HepG2 (cell line): ENCODE results near the gene BPIFB6. TPM values are rescaled to one million over a fixed set of nuclear protein-coding genes. Genes with fewer than 3 reads are reported as not detected.

Source experiments
- ATAC-seq: fragments of 200-7000 bp; cut with Tn5 transposase; 3 replicates; pipeline ENCODE4 v1.9.1; 2020; ENCODE audit warnings: mild to moderate bottlenecking, moderate library complexity
- BruUV-seq: library from RNA; stranded (reverse); fragments of 400-500 nt; replicated peaks from 2 replicates; lab custom pipeline; 2021; lab: Mats Ljungman, UMichigan
- CTCF ChIA-PET: fragments of 300-600 bp; formaldehyde crosslinking; extraction: SDS; loops from one replicate; lab custom pipeline; 2021; ENCODE audit warnings: low total read pairs, inconsistent platforms, low intra/inter-chr PET ratio; lab: Yijun Ruan, JAX
- POLR2A ChIA-PET: fragments of 350-600 bp; sonication (Branson Sonifier 250); formaldehyde crosslinking; loops from one replicate; lab custom pipeline; 2020; ENCODE audit warnings: antibody characterized with exemption, inconsistent platforms; lab: Yijun Ruan, JAX
- DNase-seq: peaks from one replicate; pipeline ENCODE4 v3.0.0-alpha.2; 2015; ENCODE audit warnings: low spot score
- FAIRE-seq: peaks from 3 replicates; lab custom pipeline; 2011; peaks lifted over from hg19 to GRCh38; lab: Jason Lieb, UNC
- H2AFZ ChIP-seq: one replicate; pipeline ENCODE4 v1.6.1; 2011; ENCODE audit warnings: low read length, inconsistent platforms
- H3K27ac ChIP-seq: fragments of 300-600 bp; 3 replicates; pipeline ENCODE4 v1.8.0; 2011; ENCODE audit warnings: mixed run types, mild to moderate bottlenecking, mixed read lengths, low read length, inconsistent platforms; ENCODE audit not compliant: insufficient read depth; ENCODE audit errors: extremely low read length
- H3K27me3 ChIP-seq, 2 experiments: fragments of 200-600 bp in 1 of 2; 2 replicates in 1 of 2; 3 replicates in 1 of 2; pipeline versions ENCODE4 v1.6.0 to v1.8.0; 2011; ENCODE audit warnings: low read length in 2 of 2, mild to moderate bottlenecking in 2 of 2, moderate library complexity in 2 of 2, inconsistent platforms in 1 of 2; ENCODE audit not compliant: insufficient read depth in 2 of 2, control insufficient read depth in 1 of 2
- H3K36me3 ChIP-seq, 2 experiments: fragments of 200-600 bp in 1 of 2; replicated peaks in 1 of 2; 2 replicates in 1 of 2; 3 replicates in 1 of 2; pipeline versions ENCODE4 v1.5.1 to v1.8.0; 2011; ENCODE audit warnings: low read length in 2 of 2, inconsistent platforms in 1 of 2; ENCODE audit not compliant: insufficient read depth in 2 of 2, control insufficient read depth in 1 of 2
- H3K4me1 ChIP-seq: 2 replicates; pipeline ENCODE4 v1.5.1; 2012; ENCODE audit warnings: low read length, inconsistent platforms; ENCODE audit not compliant: insufficient read depth
- H3K4me2 ChIP-seq: 2 replicates; pipeline ENCODE4 v1.6.0; 2011; ENCODE audit warnings: low read depth, low read length, inconsistent platforms
- H3K4me3 ChIP-seq, 3 experiments: fragments of 200-600 bp in 1 of 3; sonication (generic), shearing (Covaris generic) in 1 of 3; replicated peaks in 1 of 3; 2 replicates each; pipeline ENCODE4 v1.5.1; 2011 to 2016; ENCODE audit warnings: low read length in 3 of 3, inconsistent platforms in 2 of 3, low read depth in 2 of 3, mild to moderate bottlenecking in 2 of 3, control low read depth in 1 of 3, mixed read lengths in 1 of 3; ENCODE audit not compliant: insufficient read depth in 1 of 3
- H3K79me2 ChIP-seq: one replicate; pipeline ENCODE4 v1.6.1; 2011; ENCODE audit warnings: low read length, inconsistent platforms; ENCODE audit not compliant: insufficient read depth
- H3K9ac ChIP-seq: 2 replicates; pipeline ENCODE4 v1.6.0; 2011; ENCODE audit warnings: mild to moderate bottlenecking, low read depth, low read length, inconsistent platforms; ENCODE audit not compliant: insufficient read depth
- H3K9me3 ChIP-seq: 2 replicates; pipeline ENCODE4 v1.5.1; 2012; ENCODE audit warnings: mild to moderate bottlenecking, low read length
- H4K20me1 ChIP-seq: 2 replicates; pipeline ENCODE4 v1.6.0; 2011; ENCODE audit warnings: inconsistent platforms, mild to moderate bottlenecking, low read length, moderate library complexity; ENCODE audit not compliant: insufficient read depth
- CEBPZ ChIP-seq: IDR thresholded peaks from 2 replicates; pipeline ENCODE4 v1.6.1; 2012; ENCODE audit warnings: low read length, improper control_type of control experiment
- CREM ChIP-seq, 2 experiments: sonication (generic) in 1 of 2; formaldehyde crosslinking in 1 of 2; IDR thresholded peaks; 2 replicates each; pipeline versions ENCODE4 v1.4.0 to v1.6.1; 2016 to 2020; ENCODE audit warnings: antibody characterized with exemption in 1 of 2, mild to moderate bottlenecking in 1 of 2, missing genetic modification reagents in 1 of 2
- FUBP1 ChIP-seq: sonication (generic); formaldehyde crosslinking; IDR thresholded peaks from 2 replicates; pipeline ENCODE4 v1.5.1; 2020; ENCODE audit warnings: missing genetic modification reagents, mild to moderate bottlenecking, borderline replicate concordance
- KDM4B ChIP-seq: sonication (generic); formaldehyde crosslinking; IDR thresholded peaks from 2 replicates; pipeline ENCODE4 v1.4.0; 2020; ENCODE audit warnings: missing genetic modification reagents
- NR2F2 ChIP-seq: IDR thresholded peaks from 2 replicates; pipeline ENCODE4 v1.6.1; 2012; ENCODE audit warnings: low read depth, inconsistent platforms, borderline replicate concordance
- SKI ChIP-seq: fragments of 450-650 bp; IDR thresholded peaks from one replicate; pipeline ENCODE4 v1.6.1; 2018; ENCODE audit warnings: mild to moderate bottlenecking; ENCODE audit not compliant: partially characterized antibody
- ZNF205 ChIP-seq: IDR thresholded peaks from 2 replicates; pipeline ENCODE4 v1.6.1; 2018; ENCODE audit warnings: missing biosample characterization, missing genetic modification reagents
- ZNF629 ChIP-seq: sonication (generic); formaldehyde crosslinking; conservative IDR thresholded peaks from 2 replicates; pipeline ENCODE4 v1.5.0; 2020; ENCODE audit warnings: missing genetic modification reagents
- ZNF770 ChIP-seq: sonication (generic); formaldehyde crosslinking; IDR thresholded peaks from 2 replicates; pipeline ENCODE4 v1.5.0; 2020; ENCODE audit warnings: mild to moderate bottlenecking, missing genetic modification reagents
- WGBS: methylation state at CpG from one replicate; pipeline ENCODE4 v1.1.6; 2017; ENCODE audit warnings: low lambda C conversion rate; 5-methylcytosine and 5-hydroxymethylcytosine counted together
- in situ Hi-C: cut with HindIII; loops from 2 replicates; pipeline ENCODE4 v1.10.0; 2017; ENCODE audit warnings: low pct_unique_long_range_greater_than_20kb; ENCODE audit not compliant: extremely low pct_ligation_motif_present
- intact Hi-C: fragments of 100-400 bp; cut with micrococcal nuclease; formaldehyde crosslinking; loops from one replicate; pipeline ENCODE4 v1.10.0; 2022; ENCODE audit not compliant: unreplicated experiment
- polyA plus RNA-seq, 8 experiments: library from polyadenylated mRNA; depleted of rRNA in 3 of 8; stranded (reverse) in 7 of 8; unstranded in 1 of 8; fragments of >200 nt; fragmentation: Illumina TruSeq in 4 of 8; extraction: Trizol in 4 of 8; gene quantifications; 2 replicates each; pipeline versions ENCODE4 v1.2.1 to v1.2.3, GENCODE V29; 2011 to 2016; ENCODE audit warnings: low read depth in 4 of 8, missing spikeins in 1 of 8, mixed read lengths in 1 of 8; ENCODE audit not compliant: insufficient read depth in 1 of 8
- total RNA-seq, 5 experiments: library from RNA; depleted of rRNA; stranded (reverse); fragments of >200 nt; fragmentation: Illumina TruSeq; extraction: Trizol; gene quantifications; 2 replicates each; pipeline ENCODE4 v1.2.3, GENCODE V29; 2016; ENCODE audit warnings: low read depth in 1 of 5
- TF ChIP-seq, protein P1 (sequence below): sonication (generic); formaldehyde crosslinking; conservative IDR thresholded peaks from 2 replicates; pipeline ENCODE4 v1.4.0; 2020; ENCODE audit warnings: mild to moderate bottlenecking, missing genetic modification reagents, moderate library complexity
- TF ChIP-seq, protein P2 (sequence below): sonication (generic); formaldehyde crosslinking; IDR thresholded peaks from 2 replicates; pipeline ENCODE4 v1.4.0; 2020; ENCODE audit warnings: missing genetic modification reagents

The BPIFB6 gene
- total and polyA plus RNA-seq, 2 of the 13 experiments (the other 11 are each of a cell fraction or from before 2014, with no cell fraction given) = 0.13 to 1.7 TPM

GRCh38 chr20:32991383-32991782 lies 40.1 kb upstream of the BPIFB6 start:
- ATAC-seq = no peak
- H3K4me1 ChIP-seq = no peaks in the 10 kb centered on the region
- intact Hi-C loops = no loop called here
- peaks cover 13% of the 10 kb centered on the region for H3K9me3 ChIP-seq
- H3K9ac ChIP-seq = no peak overlapping the region
- H3K4me2 ChIP-seq = no peak overlapping the region
- no peak overlapping the region for H3K27ac ChIP-seq
- peaks cover 0 to 33% of the 10 kb centered on the region in 2 experiments; a peak in 4 of 5 replicates for H3K27me3 ChIP-seq
- in situ Hi-C loops = no loop called here
- POLR2A ChIA-PET = no interaction called here
- H3K36me3 ChIP-seq = no peaks in the 10 kb centered on the region
- DNase-seq = no peak
- no peaks in the 10 kb centered on the region for H4K20me1 ChIP-seq
- no TSS peak for BruUV-seq
- CTCF ChIA-PET = no interaction called here
- WGBS = 16% methylated on average over 3 of the region's 3 CpGs
- H2AFZ ChIP-seq = no peak overlapping the region
- H3K4me3 ChIP-seq = no peak overlapping the region
- H3K79me2 ChIP-seq = no peaks in the 10 kb centered on the region
- no peak for FAIRE-seq
- TF ChIP-seq ZNF770 (CRISPR knock-in tag) (no peak), CREM (IDR thresholded peaks at IDR 0.05) (no peak), CREM (CRISPR knock-in tag; IDR thresholded peaks at IDR 0.05) (no peak), CEBPZ (no peak), ZNF205 (no peak), FUBP1 (CRISPR knock-in tag) (no peak), NR2F2 (no peak), KDM4B (CRISPR knock-in tag) (no peak), SKI (no peak), ZNF629 (no peak)
- TF ChIP-seq, protein P1, sequence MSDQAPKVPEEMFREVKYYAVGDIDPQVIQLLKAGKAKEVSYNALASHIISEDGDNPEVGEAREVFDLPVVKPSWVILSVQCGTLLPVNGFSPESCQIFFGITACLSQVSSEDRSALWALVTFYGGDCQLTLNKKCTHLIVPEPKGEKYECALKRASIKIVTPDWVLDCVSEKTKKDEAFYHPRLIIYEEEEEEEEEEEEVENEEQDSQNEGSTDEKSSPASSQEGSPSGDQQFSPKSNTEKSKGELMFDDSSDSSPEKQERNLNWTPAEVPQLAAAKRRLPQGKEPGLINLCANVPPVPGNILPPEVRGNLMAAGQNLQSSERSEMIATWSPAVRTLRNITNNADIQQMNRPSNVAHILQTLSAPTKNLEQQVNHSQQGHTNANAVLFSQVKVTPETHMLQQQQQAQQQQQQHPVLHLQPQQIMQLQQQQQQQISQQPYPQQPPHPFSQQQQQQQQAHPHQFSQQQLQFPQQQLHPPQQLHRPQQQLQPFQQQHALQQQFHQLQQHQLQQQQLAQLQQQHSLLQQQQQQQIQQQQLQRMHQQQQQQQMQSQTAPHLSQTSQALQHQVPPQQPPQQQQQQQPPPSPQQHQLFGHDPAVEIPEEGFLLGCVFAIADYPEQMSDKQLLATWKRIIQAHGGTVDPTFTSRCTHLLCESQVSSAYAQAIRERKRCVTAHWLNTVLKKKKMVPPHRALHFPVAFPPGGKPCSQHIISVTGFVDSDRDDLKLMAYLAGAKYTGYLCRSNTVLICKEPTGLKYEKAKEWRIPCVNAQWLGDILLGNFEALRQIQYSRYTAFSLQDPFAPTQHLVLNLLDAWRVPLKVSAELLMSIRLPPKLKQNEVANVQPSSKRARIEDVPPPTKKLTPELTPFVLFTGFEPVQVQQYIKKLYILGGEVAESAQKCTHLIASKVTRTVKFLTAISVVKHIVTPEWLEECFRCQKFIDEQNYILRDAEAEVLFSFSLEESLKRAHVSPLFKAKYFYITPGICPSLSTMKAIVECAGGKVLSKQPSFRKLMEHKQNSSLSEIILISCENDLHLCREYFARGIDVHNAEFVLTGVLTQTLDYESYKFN (CRISPR knock-in tag) = no peak
- TF ChIP-seq, protein P2, sequence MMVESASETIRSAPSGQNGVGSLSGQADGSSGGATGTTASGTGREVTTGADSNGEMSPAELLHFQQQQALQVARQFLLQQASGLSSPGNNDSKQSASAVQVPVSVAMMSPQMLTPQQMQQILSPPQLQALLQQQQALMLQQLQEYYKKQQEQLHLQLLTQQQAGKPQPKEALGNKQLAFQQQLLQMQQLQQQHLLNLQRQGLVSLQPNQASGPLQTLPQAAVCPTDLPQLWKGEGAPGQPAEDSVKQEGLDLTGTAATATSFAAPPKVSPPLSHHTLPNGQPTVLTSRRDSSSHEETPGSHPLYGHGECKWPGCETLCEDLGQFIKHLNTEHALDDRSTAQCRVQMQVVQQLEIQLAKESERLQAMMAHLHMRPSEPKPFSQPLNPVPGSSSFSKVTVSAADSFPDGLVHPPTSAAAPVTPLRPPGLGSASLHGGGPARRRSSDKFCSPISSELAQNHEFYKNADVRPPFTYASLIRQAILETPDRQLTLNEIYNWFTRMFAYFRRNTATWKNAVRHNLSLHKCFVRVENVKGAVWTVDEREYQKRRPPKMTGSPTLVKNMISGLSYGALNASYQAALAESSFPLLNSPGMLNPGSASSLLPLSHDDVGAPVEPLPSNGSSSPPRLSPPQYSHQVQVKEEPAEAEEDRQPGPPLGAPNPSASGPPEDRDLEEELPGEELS (CRISPR knock-in tag) = no peak
